ENCODE measurements around the gene SCARB1.

The SCARB1 gene

GRCh38 chr12:124751654-124752355 is 111.9 kb downstream of the SCARB1 start:
- Histone ChIP-seq H3K9ac (ENCODE audit: low read length) (no peak overlapping the region), H3F3A (ENCODE audit: insufficient read depth, low read length) (peaks cover 11% of the 10 kb centered on the region), H3K4me1 (ENCODE audit: low read length) (peaks cover 16% of the 10 kb centered on the region), H3K9me2 (replicated peaks; ENCODE audit: insufficient read depth, low read length) (no peaks in the 10 kb centered on the region), H3K4me3 (ENCODE audit: low read length) (no peak overlapping the region), H3K27ac (ENCODE audit: low read length) (no peak overlapping the region), H2AFZ (ENCODE audit: low read length) (no peak overlapping the region), H4K20me1 (ENCODE audit: insufficient read depth, low read length) (no peaks in the 10 kb centered on the region), H3K9me3 (replicated peaks; ENCODE audit: insufficient read depth, low read length) (no peaks in the 10 kb centered on the region), H3K27me3 (replicated peaks; ENCODE audit: insufficient read depth, low read length) (no peaks in the 10 kb centered on the region), H3K36me3 (replicated peaks; ENCODE audit: insufficient read depth, low read length) (no peaks in the 10 kb centered on the region), H3K79me2 (ENCODE audit: low read length) (no peaks in the 10 kb centered on the region), H3K4me2 (ENCODE audit: low read depth, low read length) (no peak overlapping the region)
- no peak for DNase-seq
- no peak for TF ChIP-seq EZH2phosphoT487 (IDR thresholded peaks at IDR 0.05; ENCODE audit: low read length)
- no peak for TF ChIP-seq CTCF (IDR thresholded peaks at IDR 0.05; ENCODE audit: low read length)
- TF ChIP-seq EZH2 (optimal IDR thresholded peaks at IDR 0.05; ENCODE audit: low read depth, low read length) = no peak

DNA sequence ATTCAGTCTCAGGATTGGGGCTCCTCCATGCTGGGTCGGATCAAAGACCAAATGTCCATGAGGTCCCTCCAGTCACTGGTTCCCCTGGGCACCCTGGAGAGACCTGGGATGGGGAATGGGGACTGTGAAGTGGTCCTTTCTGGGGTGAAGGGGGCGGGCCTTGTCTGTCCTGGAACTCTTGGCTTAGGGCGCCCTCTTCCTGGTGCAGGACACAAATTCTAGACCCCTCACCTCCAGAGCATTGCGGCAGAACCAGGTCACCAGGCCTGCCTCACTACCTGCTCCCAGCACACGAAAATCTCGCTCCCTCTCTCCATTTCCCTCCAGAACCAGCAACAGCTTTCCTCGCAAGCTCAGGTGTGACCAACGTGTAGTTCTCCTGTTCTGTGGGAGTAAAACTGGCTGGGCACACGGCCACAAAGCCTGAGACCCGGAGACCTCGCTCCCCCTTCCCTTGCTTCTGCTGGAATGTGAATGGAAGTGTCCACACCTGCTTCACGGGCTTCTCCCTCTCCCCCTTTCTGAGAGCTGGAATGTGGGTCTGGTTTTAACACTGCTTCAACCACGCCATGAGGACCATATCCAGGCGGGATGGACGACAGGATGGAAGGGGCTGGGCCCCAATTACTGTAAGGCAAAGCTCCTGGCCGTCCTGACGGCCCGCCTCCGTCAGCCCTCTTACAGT is 112.7 kb downstream of the SCARB1 start:
- Histone ChIP-seq H3K4me2 (ENCODE audit: low read depth, low read length) (no peak overlapping the region), H3K9me3 (replicated peaks; ENCODE audit: insufficient read depth, low read length) (no peaks in the 10 kb centered on the region), H3F3A (ENCODE audit: insufficient read depth, low read length) (peaks cover 11% of the 10 kb centered on the region), H3K4me3 (ENCODE audit: low read length) (no peak overlapping the region), H3K27ac (ENCODE audit: low read length) (no peak overlapping the region), H3K4me1 (ENCODE audit: low read length) (peaks cover 16% of the 10 kb centered on the region), H3K9ac (ENCODE audit: low read length) (no peak overlapping the region), H3K27me3 (replicated peaks; ENCODE audit: insufficient read depth, low read length) (no peaks in the 10 kb centered on the region), H3K36me3 (replicated peaks; ENCODE audit: insufficient read depth, low read length) (no peaks in the 10 kb centered on the region), H3K9me2 (replicated peaks; ENCODE audit: insufficient read depth, low read length) (no peaks in the 10 kb centered on the region), H4K20me1 (ENCODE audit: insufficient read depth, low read length) (no peaks in the 10 kb centered on the region), H2AFZ (ENCODE audit: low read length) (no peak overlapping the region), H3K79me2 (ENCODE audit: low read length) (no peaks in the 10 kb centered on the region)
- no peak for TF ChIP-seq EZH2 (optimal IDR thresholded peaks at IDR 0.05; ENCODE audit: low read depth, low read length)
- no peak for TF ChIP-seq CTCF (IDR thresholded peaks at IDR 0.05; ENCODE audit: low read length)
- TF ChIP-seq EZH2phosphoT487 (IDR thresholded peaks at IDR 0.05; ENCODE audit: low read length) = no peak
- no peak for DNase-seq

- Histone ChIP-seq H3K4me3 (ENCODE audit: low read length) (no peak overlapping the region), H3K27me3 (replicated peaks; ENCODE audit: insufficient read depth, low read length) (no peaks in the 10 kb centered on the region), H3K9ac (ENCODE audit: low read length) (no peak overlapping the region), H3K36me3 (replicated peaks; ENCODE audit: insufficient read depth, low read length) (no peaks in the 10 kb centered on the region), H2AFZ (ENCODE audit: low read length) (no peak overlapping the region), H3K4me1 (ENCODE audit: low read length) (peaks cover 9% of the 10 kb centered on the region), H3K9me2 (replicated peaks; ENCODE audit: insufficient read depth, low read length) (no peaks in the 10 kb centered on the region), H3F3A (ENCODE audit: insufficient read depth, low read length) (peaks cover 6% of the 10 kb centered on the region), H3K79me2 (ENCODE audit: low read length) (no peaks in the 10 kb centered on the region), H3K9me3 (replicated peaks; ENCODE audit: insufficient read depth, low read length) (no peaks in the 10 kb centered on the region), H3K4me2 (ENCODE audit: low read depth, low read length) (no peak overlapping the region), H3K27ac (ENCODE audit: low read length) (no peak overlapping the region), H4K20me1 (ENCODE audit: insufficient read depth, low read length) (no peaks in the 10 kb centered on the region)
- TF ChIP-seq CTCF (IDR thresholded peaks at IDR 0.05; ENCODE audit: low read length) (no peak), EZH2 (optimal IDR thresholded peaks at IDR 0.05; ENCODE audit: low read depth, low read length) (no peak), EZH2phosphoT487 (IDR thresholded peaks at IDR 0.05; ENCODE audit: low read length) (no peak)
- no peak for DNase-seq
Observed at GRCh38 chr12:124750149-124750656, 113.5 kb downstream of the SCARB1 start.
